ENCODE results near the gene KDM4C. TPM values are rescaled to one million over a fixed set of nuclear protein-coding genes. Genes with fewer than 3 reads are reported as not detected.

Gene KDM4C
- total RNA-seq, 4 donors from 2014 or later = 75.0 to 95.9 (median 88.9) TPM

- Histone ChIP-seq H3K4me3 (no peak overlapping the region), H3K36me3 (no peaks in the 10 kb centered on the region), H3K27ac (no peak overlapping the region), H3K27me3 (no peaks in the 10 kb centered on the region), H3K9me3 (no peaks in the 10 kb centered on the region), H3K4me1 (peaks cover 0 to under 1% (median 0%) of the 10 kb centered on the region in 4 donors)
- no peak for TF ChIP-seq EP300 (IDR thresholded peaks at IDR 0.05; ENCODE audit: low read depth)
- TF ChIP-seq POLR2A (IDR thresholded peaks at IDR 0.05) = no peak
- TF ChIP-seq POLR2AphosphoS5 (IDR thresholded peaks at IDR 0.05) = no peak
- no peak for TF ChIP-seq CTCF (IDR thresholded peaks at IDR 0.05)
- no peak for DNase-seq
- in situ Hi-C loops (cut with MboI; ENCODE audit: low pct_ligation_motif_present in 1 of 4, low pct_unique_long_range_greater_than_20kb in 1 of 4, low sequenced_read_pairs in 3 of 4) (loop anchor here in 2 of 4 donors (25.0 kb wide), 1 partner anchor 456 kb away; no protein-coding TSS in a partner anchor), intact Hi-C loops (cut with DNase I; ENCODE audit: low total_unique reads) (no loop called here)
- WGBS, 2 donors (ENCODE audit: low coverage in 1 of 2) = 50 to 51% methylated on average over 2 to 5 of the region's 5 CpGs
Measured at GRCh38 chr9:7081065-7081600, 323.4 kb downstream of the KDM4C start.

DNA sequence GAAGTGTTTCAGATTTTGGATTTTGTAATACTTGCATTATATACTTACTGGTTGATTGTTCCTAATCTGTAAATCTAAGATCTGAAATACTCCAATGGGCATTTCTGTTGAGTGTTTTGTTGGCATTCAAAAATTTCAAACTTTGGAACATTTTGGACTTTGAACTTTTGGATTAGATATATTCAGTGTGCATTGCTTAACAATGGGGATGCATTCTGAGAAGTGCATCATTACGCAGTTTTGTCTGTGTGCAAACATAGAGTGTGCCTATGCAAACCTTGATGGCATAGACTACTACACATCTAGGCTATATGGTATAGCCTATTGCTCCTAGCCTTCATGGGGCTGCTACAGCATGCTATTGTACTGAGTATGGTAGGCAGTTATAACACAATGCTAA is 325.4 kb downstream of the KDM4C start:
- H3K4me3 ChIP-seq = no peak overlapping the region
- in situ Hi-C loops (cut with MboI; ENCODE audit: low pct_ligation_motif_present in 1 of 4, low pct_unique_long_range_greater_than_20kb in 1 of 4, low sequenced_read_pairs in 3 of 4) = loop anchor here in 2 of 4 donors (25.0 kb wide), 1 partner anchor 454 kb away; no protein-coding TSS in a partner anchor

GRCh38 chr9:7085357-7085756 is 327.6 kb downstream of the KDM4C start:
- in situ Hi-C loops (cut with MboI; ENCODE audit: low pct_ligation_motif_present in 1 of 4, low pct_unique_long_range_greater_than_20kb in 1 of 4, low sequenced_read_pairs in 3 of 4) (loop anchor here in 2 of 4 donors (25.0 kb wide), 1 partner anchor 452 kb away; no protein-coding TSS in a partner anchor), intact Hi-C loops (cut with DNase I; ENCODE audit: low total_unique reads) (no loop called here)
- Histone ChIP-seq H3K27ac (no peak overlapping the region), H3K4me1 (peaks cover 0 to 7% (median 0%) of the 10 kb centered on the region in 4 donors), H3K36me3 (peaks cover 0 to 4% (median 0%) of the 10 kb centered on the region in 4 donors), H3K9me3 (no peaks in the 10 kb centered on the region), H3K4me3 (no peak overlapping the region), H3K27me3 (no peaks in the 10 kb centered on the region)
- no peak for DNase-seq
- TF ChIP-seq EP300 (IDR thresholded peaks at IDR 0.05; ENCODE audit: low read depth) (no peak), POLR2AphosphoS5 (IDR thresholded peaks at IDR 0.05) (no peak), POLR2A (IDR thresholded peaks at IDR 0.05) (no peak), CTCF (IDR thresholded peaks at IDR 0.05) (no peak)
- 89 to 100% methylated on average over 4 of the region's 4 CpGs for WGBS, 2 donors (ENCODE audit: low coverage in 1 of 2)

More for the DNA sequence above, 325.4 kb downstream of the KDM4C start:
- H3K27me3 ChIP-seq = no peaks in the 10 kb centered on the region
- intact Hi-C loops (cut with DNase I; ENCODE audit: low total_unique reads) = no loop called here
- DNase-seq = no peak
- peaks cover 0 to 4% (median 0%) of the 10 kb centered on the region in 4 donors for H3K36me3 ChIP-seq
- H3K27ac ChIP-seq = no peak overlapping the region
- TF ChIP-seq POLR2AphosphoS5 (IDR thresholded peaks at IDR 0.05) = no peak
- TF ChIP-seq CTCF (IDR thresholded peaks at IDR 0.05) = no peak
- no peak for TF ChIP-seq POLR2A (IDR thresholded peaks at IDR 0.05)
- TF ChIP-seq EP300 (IDR thresholded peaks at IDR 0.05; ENCODE audit: low read depth) = no peak
- WGBS, 2 donors (ENCODE audit: low coverage in 1 of 2) = 97 to 100% methylated on average over 1 of the region's 1 CpG
- peaks cover 0 to 7% (median 0%) of the 10 kb centered on the region in 4 donors for H3K4me1 ChIP-seq
- no peaks in the 10 kb centered on the region for H3K9me3 ChIP-seq

DNA sequence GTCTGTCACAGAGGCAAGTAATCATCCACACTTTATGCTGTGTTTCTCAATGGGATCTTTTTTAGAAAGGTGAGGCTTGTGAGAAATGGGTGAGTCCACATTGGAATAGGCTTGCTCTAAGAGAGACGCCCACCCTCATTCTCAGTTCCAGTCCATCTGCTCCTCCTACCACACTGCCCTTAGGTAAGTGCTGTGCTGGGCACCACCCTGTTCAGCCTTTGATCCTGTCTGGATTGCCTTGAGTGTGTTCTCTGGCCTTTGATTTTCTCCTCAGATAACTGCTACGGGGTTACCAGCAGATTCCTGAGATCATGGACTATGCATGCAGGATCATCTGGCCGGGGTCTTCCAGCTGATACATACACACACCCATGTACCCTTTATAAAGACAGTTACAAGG is 328.6 kb downstream of the KDM4C start:
- H3K4me3 ChIP-seq = no peak overlapping the region
- 42% methylated on average over 3 of the region's 3 CpGs; no CpG with 5 or more reads in 1 of the 2 donors for WGBS, 2 donors (ENCODE audit: low coverage in 1 of 2)
- intact Hi-C loops (cut with DNase I; ENCODE audit: low total_unique reads) = no loop called here
- peaks cover 0 to 7% (median 0%) of the 10 kb centered on the region in 4 donors for H3K4me1 ChIP-seq
- H3K36me3 ChIP-seq = peaks cover 0 to 4% (median 0%) of the 10 kb centered on the region in 4 donors
- H3K9me3 ChIP-seq = no peaks in the 10 kb centered on the region
- TF ChIP-seq EP300 (IDR thresholded peaks at IDR 0.05; ENCODE audit: low read depth) (no peak), CTCF (IDR thresholded peaks at IDR 0.05) (no peak), POLR2A (IDR thresholded peaks at IDR 0.05) (no peak), POLR2AphosphoS5 (IDR thresholded peaks at IDR 0.05) (no peak)
- DNase-seq = peak; percentile 30
- in situ Hi-C loops (cut with MboI; ENCODE audit: low pct_ligation_motif_present in 1 of 4, low pct_unique_long_range_greater_than_20kb in 1 of 4, low sequenced_read_pairs in 3 of 4) = loop anchor here in 2 of 4 donors (25.0 kb wide), 1 partner anchor 451 kb away; no protein-coding TSS in a partner anchor
- no peak overlapping the region for H3K27ac ChIP-seq
- H3K27me3 ChIP-seq = no peaks in the 10 kb centered on the region
